Choroid plexus epithelial cell (primary cell): ENCODE data around the gene CYS1.

Experiments used
- DNase-seq: peaks from one replicate; pipeline ENCODE4 v3.0.0-alpha.2; 2010; ENCODE audit warnings: low read depth
- H3K4me3 ChIP-seq: 2 replicates; pipeline ENCODE4 v1.5.1; 2011; ENCODE audit warnings: low read depth, mild to moderate bottlenecking, control low read depth, low read length, moderate library complexity
- CTCF ChIP-seq: conservative IDR thresholded peaks from 2 replicates; pipeline ENCODE4 v1.5.1; 2011; ENCODE audit warnings: low read depth, mild to moderate bottlenecking, control low read depth, inconsistent platforms, low read length, moderate library complexity

CYS1 gene

GRCh38 chr2:10052216-10052615 lies 28.0 kb downstream of the CYS1 start:
- TF ChIP-seq CTCF = no peak
- H3K4me3 ChIP-seq = no peak overlapping the region
- DNase-seq = no peak

GRCh38 chr2:10048501-10049171 lies 31.6 kb downstream of the CYS1 start:
- TF ChIP-seq CTCF = peak; percentile 64
- DNase-seq = peak; percentile 78
- H3K4me3 ChIP-seq = no peak overlapping the region

- no peak for DNase-seq
- H3K4me3 ChIP-seq = no peak overlapping the region
- no peak for TF ChIP-seq CTCF
These were observed 32.4 kb downstream of the CYS1 start for GRCh38 chr2:10047616-10048500.

GRCh38 chr2:10046931-10047330 lies 33.3 kb downstream of the CYS1 start:
- no peak for DNase-seq
- no peak for TF ChIP-seq CTCF
- H3K4me3 ChIP-seq = no peak overlapping the region

- no peak overlapping the region for H3K4me3 ChIP-seq
- DNase-seq = no peak
- no peak for TF ChIP-seq CTCF
These were observed 34.5 kb downstream of the CYS1 start for GRCh38 chr2:10045561-10046355.

- DNase-seq = peak; percentile 96
- peak overlapping the region; percentile 71 for H3K4me3 ChIP-seq
- TF ChIP-seq CTCF = no peak
These were observed 36.2 kb downstream of the CYS1 start for GRCh38 chr2:10043906-10044601.
